Measurements from ENCODE around the gene POLE.

POLE gene

DNA sequence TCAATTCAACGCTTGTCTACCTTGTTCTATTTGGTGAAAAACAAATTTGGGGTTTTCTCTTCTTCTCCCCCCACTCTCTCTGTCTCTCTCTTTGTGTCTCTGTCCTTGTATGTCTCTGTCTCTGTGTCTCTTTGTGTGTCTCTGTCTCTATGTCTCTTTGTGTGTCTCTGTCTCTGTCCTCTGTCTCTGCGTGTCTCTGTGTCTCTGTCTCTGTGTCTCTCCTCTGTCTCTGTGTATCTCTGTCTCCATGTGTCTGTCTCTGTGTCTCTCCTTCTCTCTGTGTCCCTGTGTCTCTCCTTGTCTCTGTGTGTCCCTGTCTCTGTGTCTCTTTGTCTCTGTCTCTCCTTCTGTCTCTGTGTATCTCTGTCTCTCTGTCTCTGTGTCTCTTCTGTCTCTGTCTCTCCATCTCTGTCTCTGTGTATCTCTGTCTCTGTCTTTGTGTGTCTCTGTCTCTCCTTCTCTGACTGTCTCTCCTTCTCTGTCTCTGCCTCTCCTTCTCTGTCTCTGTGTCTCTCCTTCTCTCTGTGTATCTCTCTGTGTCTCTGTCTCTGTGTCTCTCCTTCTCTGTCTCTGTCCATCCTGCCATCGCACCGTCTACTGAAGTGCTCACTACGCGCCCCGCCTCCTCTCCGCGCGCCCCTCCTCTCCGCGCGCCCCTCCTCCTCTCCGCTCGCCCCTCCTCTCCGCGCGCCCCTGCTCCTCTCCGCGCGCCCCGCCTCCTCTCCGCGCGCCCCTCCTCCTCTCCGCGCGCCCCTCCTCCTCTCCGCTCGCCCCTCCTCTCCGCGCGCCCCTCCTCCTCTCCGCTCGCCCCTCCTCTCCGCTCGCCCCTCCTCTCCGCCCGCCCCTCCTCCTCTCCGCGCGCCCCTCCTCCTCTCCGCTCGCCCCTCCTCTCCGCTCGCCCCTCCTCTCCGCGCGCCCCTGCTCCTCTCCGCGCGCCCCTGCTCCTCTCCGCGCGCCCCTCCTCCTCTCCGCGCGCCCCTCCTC is 89.5 kb downstream of the POLE start:
- DNase-seq (ENCODE audit: low spot score), result no peak

- no peak for DNase-seq (ENCODE audit: low spot score)
Measured at GRCh38 chr12:132596016-132596415, 91.1 kb downstream of the POLE start.

DNA sequence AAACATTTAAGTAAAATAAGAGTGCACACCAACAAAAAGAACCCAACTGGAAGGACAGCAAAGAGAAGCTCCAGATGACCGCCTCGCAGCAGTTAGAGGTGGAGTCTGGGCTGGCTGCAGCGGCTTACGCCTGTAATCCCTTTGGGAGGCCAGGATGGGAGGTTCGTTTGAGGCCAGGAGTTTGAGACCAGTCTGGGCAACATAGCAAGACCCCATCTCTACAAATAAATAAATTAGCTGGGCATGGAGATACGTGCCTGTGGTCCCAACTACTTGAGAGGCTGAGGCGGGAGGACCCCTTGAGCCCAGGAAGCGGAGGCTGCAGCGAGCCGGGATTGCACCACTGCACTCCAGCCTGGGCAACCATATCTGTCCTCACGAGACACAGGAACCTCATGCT is 92.0 kb downstream of the POLE start:
- no peak for DNase-seq (ENCODE audit: low spot score)

DNA sequence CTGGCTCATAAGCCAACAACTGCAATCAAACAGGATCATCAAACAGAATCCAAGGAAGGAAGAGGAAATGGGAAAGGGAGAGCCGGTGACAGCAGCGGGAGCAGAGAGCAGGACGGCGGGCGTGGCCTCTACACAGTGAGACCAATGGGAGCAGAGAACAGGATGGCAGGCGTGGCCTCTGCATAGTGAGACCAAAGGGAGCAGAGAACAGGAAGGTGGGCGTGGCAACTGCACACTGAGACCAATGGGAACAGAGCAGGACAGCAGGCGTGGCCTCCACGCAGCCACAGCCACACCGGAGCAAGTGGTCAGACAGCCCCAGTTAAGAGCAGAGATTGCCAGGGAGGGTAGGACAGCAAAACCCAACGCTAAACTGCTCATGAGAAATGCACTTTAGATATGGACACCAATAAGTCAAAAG is 93.2 kb downstream of the POLE start:
- DNase-seq (ENCODE audit: low spot score), result no peak

- no peak for DNase-seq (ENCODE audit: low spot score)
Measured at GRCh38 chr12:132593521-132593920, 93.6 kb downstream of the POLE start.

- DNase-seq (ENCODE audit: low spot score), result no peak
Measured at GRCh38 chr12:132593071-132593470, 94.1 kb downstream of the POLE start.

DNA sequence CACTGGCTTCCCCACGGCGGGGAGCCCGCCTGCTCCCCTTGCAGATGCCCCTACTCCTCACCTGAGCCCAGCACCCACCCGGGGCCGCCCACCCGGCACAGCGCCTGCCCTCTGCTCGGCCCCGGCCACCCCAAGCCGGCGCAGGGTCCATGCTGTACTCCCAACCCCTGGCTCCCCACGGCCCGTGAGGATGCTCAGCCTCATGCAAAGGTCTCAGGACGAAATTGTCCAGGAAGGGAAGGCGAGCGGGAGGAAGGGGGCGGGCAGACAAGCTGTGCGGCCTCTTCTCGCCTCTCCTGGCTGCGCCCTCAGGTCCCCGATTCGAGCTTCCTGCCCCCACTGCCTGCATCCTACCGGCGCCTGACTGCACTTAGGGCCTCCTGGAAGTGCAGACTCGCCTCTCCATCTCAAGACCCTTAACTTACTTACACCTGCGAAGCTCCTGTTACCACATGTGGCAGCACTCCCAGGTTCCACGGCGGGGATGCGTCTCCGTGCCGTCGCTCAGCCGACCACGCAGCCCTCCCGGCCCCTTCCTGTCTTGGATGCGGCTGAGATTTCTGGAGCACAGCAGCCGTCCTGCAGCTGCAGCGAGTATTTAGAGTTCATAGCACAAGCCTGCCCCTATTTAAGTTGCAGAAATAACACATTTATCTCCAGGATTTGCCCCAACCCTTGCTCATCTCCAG is 94.7 kb downstream of the POLE start:
- no peak for DNase-seq (ENCODE audit: low spot score)

GRCh38 chr12:132591107-132591935 is 95.8 kb downstream of the POLE start:
- DNase-seq (ENCODE audit: low spot score), result no peak

- DNase-seq (ENCODE audit: low spot score), result no peak
Measured at GRCh38 chr12:132588821-132589669, 98.1 kb downstream of the POLE start.

GRCh38 chr12:132588319-132588718 is 98.8 kb downstream of the POLE start:
- DNase-seq (ENCODE audit: low spot score), result no peak

GRCh38 chr12:132587781-132588180 is 99.4 kb downstream of the POLE start:
- no peak for DNase-seq (ENCODE audit: low spot score)

DNA sequence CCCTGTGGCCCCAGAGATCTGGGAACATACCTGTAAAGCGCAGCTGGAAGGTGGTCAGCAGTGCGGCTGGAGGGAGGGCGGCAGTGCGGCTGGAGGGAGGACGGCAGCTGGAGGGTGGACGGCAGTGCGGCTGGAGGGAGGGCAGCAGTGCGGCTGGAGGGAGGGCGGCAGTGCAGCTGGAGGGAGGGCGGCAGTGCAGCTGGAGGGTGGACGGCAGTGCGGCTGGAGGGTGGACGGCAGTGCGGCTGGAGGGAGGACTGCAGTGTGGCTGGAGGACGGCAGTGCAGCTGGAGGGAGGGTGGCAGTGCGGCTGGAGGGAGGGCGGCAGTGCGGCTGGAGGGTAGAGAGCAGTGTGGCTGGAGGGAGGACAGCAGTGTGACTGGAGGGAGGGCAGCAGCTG is 100.2 kb downstream of the POLE start:
- DNase-seq (ENCODE audit: low spot score), result no peak

DNA sequence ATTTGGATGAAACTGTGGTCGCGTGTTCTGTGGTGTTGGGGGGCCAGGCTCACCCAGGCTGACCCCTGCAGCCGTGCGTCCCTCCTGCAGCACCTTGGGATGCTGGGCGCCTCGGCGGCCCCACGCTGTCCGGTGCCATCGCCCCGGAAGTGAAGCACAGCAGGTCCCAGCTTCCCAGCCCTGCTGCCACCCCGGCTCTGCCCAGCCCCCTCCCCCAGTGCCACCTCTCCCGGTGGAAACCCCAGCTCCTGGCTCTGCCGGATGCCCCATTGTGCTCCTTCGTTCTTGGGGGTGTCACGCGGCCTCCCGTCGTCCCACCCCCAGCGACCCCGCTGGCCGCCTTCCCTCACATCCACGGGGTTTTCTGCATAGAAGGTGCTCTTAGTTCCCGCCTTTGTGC is 102.0 kb downstream of the POLE start:
- no peak for DNase-seq (ENCODE audit: low spot score)

DNA sequence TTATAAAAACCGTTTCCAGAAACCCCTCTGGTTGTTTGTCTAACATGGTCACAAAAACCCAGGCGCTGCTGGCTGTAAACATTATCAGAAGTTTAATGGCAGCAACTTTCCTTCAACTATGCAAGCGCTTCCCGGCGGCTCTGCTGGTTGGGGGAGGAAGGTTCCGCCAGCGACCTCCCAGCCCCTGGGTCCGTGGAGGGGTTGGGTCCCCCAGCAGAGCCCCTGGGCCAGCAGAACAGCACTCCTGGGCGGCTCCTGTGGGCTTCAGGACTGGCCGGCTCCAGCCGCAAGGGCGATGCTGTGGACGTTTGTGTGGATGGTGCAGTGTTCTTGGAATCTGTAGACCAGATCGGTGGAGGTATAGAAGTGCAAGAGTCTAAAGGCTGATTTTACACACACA is 102.7 kb downstream of the POLE start:
- DNase-seq (ENCODE audit: low spot score), result no peak

- DNase-seq (ENCODE audit: low spot score), result no peak
Measured at GRCh38 chr12:132583736-132584135, 103.4 kb downstream of the POLE start.

DNA sequence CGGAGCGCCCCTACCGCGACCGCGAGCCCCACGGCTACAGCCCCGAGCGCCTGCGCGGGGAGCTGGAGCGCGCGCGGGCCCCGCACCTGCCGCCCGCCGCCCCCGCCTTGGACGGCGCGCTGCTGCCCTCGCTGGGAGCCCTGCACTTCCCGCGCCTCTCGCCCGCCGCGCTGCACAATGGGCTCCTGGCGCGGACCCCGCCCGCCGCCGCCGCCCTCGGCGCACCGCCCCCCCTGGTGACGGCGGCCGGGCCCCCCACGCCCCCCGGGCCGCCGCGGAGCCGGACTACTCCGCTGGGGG is 103.8 kb downstream of the POLE start:
- DNase-seq (ENCODE audit: low spot score), result no peak

DNA sequence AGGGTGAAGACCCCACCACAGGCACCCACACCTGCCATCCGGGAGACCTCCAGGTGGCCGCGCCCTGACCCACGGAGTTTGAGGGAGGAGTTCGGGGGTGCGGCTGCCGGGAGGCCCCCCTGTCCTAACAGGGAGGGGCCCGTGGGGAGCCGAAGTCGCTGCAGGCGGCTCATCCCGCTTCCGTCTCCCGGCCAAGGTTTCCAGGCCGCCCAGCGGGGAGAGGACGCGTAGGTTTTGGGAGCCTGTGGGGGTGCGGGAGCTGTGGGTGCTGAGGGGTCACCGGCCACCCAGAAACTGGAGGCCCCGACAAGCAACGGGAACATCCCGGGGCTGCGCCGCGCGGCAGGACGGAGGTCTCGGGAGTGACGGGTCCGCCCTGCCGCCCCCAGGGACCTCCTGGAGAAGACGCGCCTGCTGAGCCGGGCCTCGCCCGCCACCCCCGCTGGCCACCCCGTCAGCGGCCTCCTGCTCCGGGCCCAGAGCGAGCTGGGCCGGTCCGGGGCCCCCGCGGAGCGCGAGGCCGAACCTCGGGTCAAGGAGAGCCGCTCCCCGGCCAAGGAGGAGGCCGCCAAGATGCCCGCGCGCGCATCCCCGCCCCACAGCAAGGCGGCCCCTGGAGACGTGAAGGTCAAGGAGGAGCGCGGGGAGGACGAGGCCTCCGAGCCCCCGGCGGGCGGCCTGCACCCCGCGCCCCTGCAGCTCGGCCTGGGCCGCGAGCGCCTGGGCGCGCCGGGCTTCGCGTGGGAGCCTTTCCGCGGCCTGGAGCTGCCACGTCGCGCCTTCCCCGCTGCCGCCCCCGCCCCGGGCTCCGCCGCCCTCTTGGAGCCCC is 104.3 kb downstream of the POLE start:
- DNase-seq (ENCODE audit: low spot score), result no peak

DNA sequence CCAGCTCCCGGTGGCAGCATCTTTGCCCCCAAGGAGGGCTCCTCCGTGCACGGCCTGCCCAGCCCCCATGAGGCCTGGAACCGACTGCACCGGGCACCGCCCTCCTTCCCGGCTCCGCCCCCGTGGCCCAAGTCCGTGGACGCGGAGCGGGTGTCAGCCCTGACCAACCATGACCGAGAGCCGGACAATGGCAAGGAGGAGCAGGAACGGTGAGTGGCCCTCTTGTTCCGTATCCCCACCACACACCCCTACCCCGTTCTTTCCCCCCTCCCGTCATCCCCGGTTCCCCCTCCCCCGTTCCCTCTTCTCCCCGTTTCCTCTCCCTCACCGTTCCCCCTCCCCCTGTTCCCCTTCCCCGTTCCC is 105.1 kb downstream of the POLE start:
- no peak for DNase-seq (ENCODE audit: low spot score)

GRCh38 chr12:132581348-132582057 is 105.6 kb downstream of the POLE start:
- no peak for DNase-seq (ENCODE audit: low spot score)

GRCh38 chr12:132580701-132581292 is 106.3 kb downstream of the POLE start:
- DNase-seq (ENCODE audit: low spot score), result no peak
